PFSK-1 (cell line): ENCODE results near the gene HDAC4.

Experiments used
- POLR2AphosphoS5 ChIP-seq: IDR thresholded peaks from 2 replicates; pipeline ENCODE4 v1.6.1; 2012; ENCODE audit warnings: low read depth, mild to moderate bottlenecking, control low read depth, low read length, moderate library complexity
- TAF1 ChIP-seq: IDR thresholded peaks from 2 replicates; pipeline ENCODE4 v1.6.1; 2012; ENCODE audit warnings: low read length, control low read depth, borderline replicate concordance; ENCODE audit not compliant: insufficient read depth
- TF ChIP-seq, protein P1 (sequence below), 2 experiments: IDR thresholded peaks; 2 replicates each; pipeline versions ENCODE4 v1.6.1 to v1.8.0; 2011 to 2012; ENCODE audit warnings: low read depth in 2 of 2, low read length in 2 of 2, control low read depth in 1 of 2, inconsistent platforms in 1 of 2, mild to moderate bottlenecking in 1 of 2, moderate library complexity in 1 of 2; ENCODE audit not compliant: insufficient read depth in 1 of 2

DNA sequence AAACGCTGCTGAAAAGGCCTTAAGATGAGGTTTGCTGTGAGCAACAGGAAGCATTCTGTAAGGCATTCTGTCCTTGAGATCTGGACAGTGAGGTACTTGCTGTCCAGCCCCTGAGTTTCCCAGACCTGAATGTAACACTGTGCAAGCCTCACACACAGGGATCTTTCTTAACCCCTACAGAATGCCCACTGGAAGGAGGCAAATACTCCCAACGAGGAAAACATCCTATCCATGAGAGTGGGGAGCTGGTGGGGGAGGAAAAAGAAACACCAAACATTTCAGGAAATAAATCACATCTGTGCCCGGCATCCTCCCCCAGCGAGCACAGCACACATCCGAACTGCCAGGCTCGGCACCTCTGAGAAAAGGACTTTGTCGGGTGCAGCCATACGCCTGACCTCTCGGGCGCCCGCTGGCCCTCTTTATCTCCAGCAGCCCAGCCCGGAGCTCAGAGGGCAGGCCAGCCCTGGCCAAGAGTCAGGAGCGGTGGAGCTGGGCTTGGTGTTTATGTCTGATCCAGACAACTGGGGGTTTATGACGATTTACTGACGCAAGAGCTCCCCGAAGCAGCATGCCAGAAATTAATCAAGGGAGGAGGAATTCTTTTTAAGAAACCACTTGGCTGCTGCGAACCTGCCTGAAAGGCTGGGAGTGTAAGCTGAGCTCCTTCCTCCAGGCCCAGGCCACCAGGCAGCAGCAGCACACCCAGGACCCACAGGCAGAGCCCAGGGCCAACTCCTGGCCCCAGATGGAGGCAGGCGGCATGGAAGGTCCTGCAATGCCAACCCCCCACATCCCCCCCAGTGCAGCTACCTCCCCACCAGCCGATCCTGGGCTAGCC lies 72.2 kb downstream of the HDAC4 start:
- no peak for TF ChIP-seq TAF1
- TF ChIP-seq, protein P1, sequence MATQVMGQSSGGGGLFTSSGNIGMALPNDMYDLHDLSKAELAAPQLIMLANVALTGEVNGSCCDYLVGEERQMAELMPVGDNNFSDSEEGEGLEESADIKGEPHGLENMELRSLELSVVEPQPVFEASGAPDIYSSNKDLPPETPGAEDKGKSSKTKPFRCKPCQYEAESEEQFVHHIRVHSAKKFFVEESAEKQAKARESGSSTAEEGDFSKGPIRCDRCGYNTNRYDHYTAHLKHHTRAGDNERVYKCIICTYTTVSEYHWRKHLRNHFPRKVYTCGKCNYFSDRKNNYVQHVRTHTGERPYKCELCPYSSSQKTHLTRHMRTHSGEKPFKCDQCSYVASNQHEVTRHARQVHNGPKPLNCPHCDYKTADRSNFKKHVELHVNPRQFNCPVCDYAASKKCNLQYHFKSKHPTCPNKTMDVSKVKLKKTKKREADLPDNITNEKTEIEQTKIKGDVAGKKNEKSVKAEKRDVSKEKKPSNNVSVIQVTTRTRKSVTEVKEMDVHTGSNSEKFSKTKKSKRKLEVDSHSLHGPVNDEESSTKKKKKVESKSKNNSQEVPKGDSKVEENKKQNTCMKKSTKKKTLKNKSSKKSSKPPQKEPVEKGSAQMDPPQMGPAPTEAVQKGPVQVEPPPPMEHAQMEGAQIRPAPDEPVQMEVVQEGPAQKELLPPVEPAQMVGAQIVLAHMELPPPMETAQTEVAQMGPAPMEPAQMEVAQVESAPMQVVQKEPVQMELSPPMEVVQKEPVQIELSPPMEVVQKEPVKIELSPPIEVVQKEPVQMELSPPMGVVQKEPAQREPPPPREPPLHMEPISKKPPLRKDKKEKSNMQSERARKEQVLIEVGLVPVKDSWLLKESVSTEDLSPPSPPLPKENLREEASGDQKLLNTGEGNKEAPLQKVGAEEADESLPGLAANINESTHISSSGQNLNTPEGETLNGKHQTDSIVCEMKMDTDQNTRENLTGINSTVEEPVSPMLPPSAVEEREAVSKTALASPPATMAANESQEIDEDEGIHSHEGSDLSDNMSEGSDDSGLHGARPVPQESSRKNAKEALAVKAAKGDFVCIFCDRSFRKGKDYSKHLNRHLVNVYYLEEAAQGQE (IDR thresholded peaks at IDR 0.05; ENCODE audit: insufficient read depth in 1 of 2, low read depth in 2 of 2, low read length in 2 of 2) = no peak
- no peak for TF ChIP-seq POLR2AphosphoS5
